IPS-11a (cell line): ENCODE measurements around the gene SMIM35.
"Not testable (repeated sequence)": the region's sequence is repeated elsewhere in the genome, so short reads cannot be mapped to it uniquely, and the experiment has no call there.

ENCODE experiments used
- H3K4me3 ChIP-seq: one replicate; pipeline ENCODE4 v1.5.1; 2013; ENCODE audit warnings: low read depth, low read length, control low read depth

The SMIM35 gene

GRCh38 chr11:118082880-118083552, 3.7 kb downstream of the SMIM35 start:
- H3K4me3 ChIP-seq = no peak overlapping the region

- H3K4me3 ChIP-seq = no peak overlapping the region
Observed at GRCh38 chr11:118081241-118081958, 5.4 kb downstream of the SMIM35 start.

GRCh38 chr11:118080296-118080695, 6.5 kb downstream of the SMIM35 start:
- no peak overlapping the region for H3K4me3 ChIP-seq

- no peak overlapping the region for H3K4me3 ChIP-seq
Observed at GRCh38 chr11:118079491-118079890, 7.3 kb downstream of the SMIM35 start.

GRCh38 chr11:118078911-118079411, 7.8 kb downstream of the SMIM35 start:
- no peak overlapping the region for H3K4me3 ChIP-seq

- no peak within 1 kb of the TSS for H3K4me3 ChIP-seq
Observed at GRCh38 chr11:118076754-118077281, 9.9 kb downstream of the SMIM35 start, which contains the start of gene TMPRSS4. TMPRSS4 (plus strand) TSS chr11:118077078; CDS start chr11:118077303, 225 bp downstream.

- H3K4me3 ChIP-seq = no peak overlapping the region
Observed at GRCh38 chr11:118074785-118075184, 12.0 kb downstream of the SMIM35 start.

GRCh38 chr11:118074091-118074685, 12.6 kb downstream of the SMIM35 start:
- no peak overlapping the region for H3K4me3 ChIP-seq

GRCh38 chr11:118073554-118073953, 13.2 kb downstream of the SMIM35 start:
- H3K4me3 ChIP-seq = no peak overlapping the region

- H3K4me3 ChIP-seq = no peak overlapping the region
Observed at GRCh38 chr11:118071416-118072030, 15.2 kb downstream of the SMIM35 start.

- no peak overlapping the region for H3K4me3 ChIP-seq
Observed at GRCh38 chr11:118068945-118069612, 17.7 kb downstream of the SMIM35 start.

- H3K4me3 ChIP-seq = no peak overlapping the region
Observed at GRCh38 chr11:118068206-118068944, 18.4 kb downstream of the SMIM35 start.

GRCh38 chr11:118067006-118067405, 19.8 kb downstream of the SMIM35 start:
- H3K4me3 ChIP-seq = no peak overlapping the region

- no peak overlapping the region for H3K4me3 ChIP-seq
Observed at GRCh38 chr11:118065384-118065783, 21.4 kb downstream of the SMIM35 start.

- no peak overlapping the region for H3K4me3 ChIP-seq
Observed at GRCh38 chr11:118064956-118065355, 21.8 kb downstream of the SMIM35 start.

- H3K4me3 ChIP-seq = not testable (repeated sequence)
Observed at GRCh38 chr11:118062631-118063030, 24.1 kb downstream of the SMIM35 start.

GRCh38 chr11:118062181-118062580, 24.6 kb downstream of the SMIM35 start:
- not testable (repeated sequence) for H3K4me3 ChIP-seq

GRCh38 chr11:118061586-118062125, 25.1 kb downstream of the SMIM35 start:
- H3K4me3 ChIP-seq = no peak overlapping the region

GRCh38 chr11:118060869-118061268, 25.9 kb downstream of the SMIM35 start:
- no peak overlapping the region for H3K4me3 ChIP-seq
